Stomach (tissue), 9 donors: ENCODE data around the gene RASAL2. TPM values are rescaled to one million over a fixed set of nuclear protein-coding genes. Genes with fewer than 3 reads are reported as not detected.
"Not testable (repeated sequence)": the region's sequence is repeated elsewhere in the genome, so short reads cannot be mapped to it uniquely, and the experiment has no call there.

Experiments
- DNase-seq, 2 donors: peaks; one replicate each; pipeline versions ENCODE4 v3.0.0 to v3.0.0-alpha.2; 2013 to 2019
- H3K27ac ChIP-seq, 5 donors: fragments of 200-600 bp in 4 of 5; sonication (generic) in 4 of 5; one replicate each; pipeline ENCODE4 v1.5.1; 2013 to 2019; ENCODE audit warnings: mild to moderate bottlenecking in 1 of 5, moderate library complexity in 1 of 5
- H3K27me3 ChIP-seq, 3 donors: fragments of 200-600 bp; sonication (generic); one replicate each; pipeline ENCODE4 v1.5.1; 2017 to 2019; ENCODE audit warnings: mixed run types in 1 of 3
- H3K36me3 ChIP-seq, 4 donors: fragments of 200-600 bp; sonication (generic); 1 replicate in 3 of 4; 2 replicates in 1 of 4; pipeline ENCODE4 v1.5.1; 2016 to 2019
- H3K4me1 ChIP-seq, 4 donors: fragments of 200-600 bp; sonication (generic); one replicate each; pipeline ENCODE4 v1.5.1; 2016 to 2019
- H3K4me3 ChIP-seq, 4 donors: fragments of 200-600 bp; sonication (generic) in 3 of 4; one replicate each; pipeline ENCODE4 v1.5.1; 2016 to 2019; ENCODE audit warnings: mild to moderate bottlenecking in 1 of 4
- H3K9me3 ChIP-seq, 4 donors: fragments of 200-600 bp; sonication (generic); one replicate each; pipeline ENCODE4 v1.5.1; 2016 to 2019
- CTCF ChIP-seq, 7 experiments: fragments of 450-650 bp in 4 of 7; fragments of 200-600 bp in 3 of 7; sonication (generic) in 3 of 7; IDR thresholded peaks; one replicate each; pipeline ENCODE4 v1.5.1; 2016 to 2019; ENCODE audit warnings: antibody characterized with exemption in 7 of 7, control low read depth in 2 of 7, mild to moderate bottlenecking in 1 of 7
- EP300 ChIP-seq: sonication (generic); formaldehyde crosslinking; IDR thresholded peaks from one replicate; pipeline ENCODE4 v1.6.1; 2017; ENCODE audit warnings: antibody characterized with exemption
- POLR2A ChIP-seq, 4 donors: fragments of 450-650 bp; IDR thresholded peaks; one replicate each; pipeline ENCODE4 v1.6.1; 2016; ENCODE audit warnings: antibody characterized with exemption in 4 of 4, control low read depth in 2 of 4, mild to moderate bottlenecking in 1 of 4, moderate library complexity in 1 of 4
- POLR2AphosphoS5 ChIP-seq, 3 donors: sonication (generic); formaldehyde crosslinking; IDR thresholded peaks; one replicate each; pipeline ENCODE4 v1.6.1; 2016; ENCODE audit warnings: antibody characterized with exemption in 3 of 3
- WGBS, 5 donors: extraction: QIAGEN DNeasy Blood & Tissue Kit in 3 of 5; methylation state at CpG; one replicate each; pipeline versions ENCODE4 v1.1.5 to v1.1.7; 2013 to 2018; 5-methylcytosine and 5-hydroxymethylcytosine counted together
- intact Hi-C: fragments of 100-400 bp; cut with DNase I; formaldehyde crosslinking; loops from one replicate; pipeline ENCODE4 v1.15.1; 2023; ENCODE audit warnings: low total_unique reads
- polyA plus RNA-seq, 3 donors: library from polyadenylated mRNA; stranded (reverse); fragments of 200-250 nt; gene quantifications; one replicate each; pipeline ENCODE4 v1.2.3, GENCODE V29; 2013
- total RNA-seq, 5 donors: library from RNA; depleted of rRNA; stranded (reverse); fragments of >200 nt; gene quantifications; one replicate each; pipeline versions ENCODE4 v1.1.0 to v1.2.3, GENCODE V29; 2014 to 2016
- donor health status: healthy with polysubstance abuse.
- donor health status: Bipolar disorder and iron deficiency.
- donor health status: healthy.

Gene RASAL2
- total and polyA plus RNA-seq, 8 donors, result 1.2 to 47.5 (median 14.3) TPM

DNA sequence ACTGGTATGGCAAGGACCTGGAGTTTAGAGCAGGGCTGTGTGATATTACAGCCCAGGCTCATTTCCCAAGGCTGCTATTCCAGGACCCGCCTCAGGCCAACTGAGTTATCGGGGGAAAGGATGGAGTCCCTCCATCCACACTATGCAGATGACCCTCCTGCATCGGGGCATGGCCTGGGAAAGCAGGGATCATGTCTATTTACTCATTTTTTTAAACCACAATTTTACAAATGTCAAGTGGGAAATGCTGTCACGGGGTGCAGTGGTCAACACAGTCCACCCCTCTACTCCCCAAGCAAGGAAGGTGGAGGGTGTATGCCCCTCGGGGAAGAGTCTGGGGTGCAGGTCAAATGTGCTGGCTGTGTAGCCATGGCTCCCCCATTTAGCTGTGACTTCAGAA lies 409.0 kb downstream of the RASAL2 start:
- H3K36me3 ChIP-seq, result no peaks in the 10 kb centered on the region
- WGBS, 5 donors, result 85 to 92% (median 89%) methylated on average over 5 of the region's 5 CpGs
- H3K27me3 ChIP-seq, result no peaks in the 10 kb centered on the region
- intact Hi-C loops, result no loop called here
- peaks cover 0 to 14% (median 7%) of the 10 kb centered on the region in 4 donors for H3K4me1 ChIP-seq
- no peak for DNase-seq
- no peak overlapping the region for H3K4me3 ChIP-seq
- H3K27ac ChIP-seq, result no peak overlapping the region
- no peaks in the 10 kb centered on the region for H3K9me3 ChIP-seq
- TF ChIP-seq POLR2A (IDR thresholded peaks at IDR 0.05) (no peak), POLR2AphosphoS5 (IDR thresholded peaks at IDR 0.05) (no peak), EP300 (no peak), CTCF (IDR thresholded peaks at IDR 0.05) (no peak)

DNA sequence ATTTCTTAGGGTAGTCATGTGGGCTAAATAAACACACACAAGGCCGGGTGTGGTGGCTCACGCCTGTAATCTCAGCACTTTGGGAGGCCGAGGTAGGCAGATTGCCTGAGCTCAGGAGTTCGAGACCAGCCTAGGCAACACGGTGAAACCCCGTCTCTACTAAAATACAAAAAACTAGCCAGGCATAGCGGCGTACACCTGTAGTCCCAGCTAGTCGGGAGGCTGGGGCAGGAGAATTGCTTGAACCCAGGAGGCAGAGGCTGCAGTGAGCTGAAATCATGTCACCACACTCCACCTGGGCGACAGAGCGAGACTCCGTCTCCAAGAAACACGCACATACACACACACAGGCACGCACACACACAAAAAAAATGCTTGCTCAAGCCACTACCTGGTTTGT lies 409.4 kb downstream of the RASAL2 start:
- DNase-seq, intact Hi-C loops: not testable (repeated sequence)
- WGBS, 5 donors, result 92 to 94% (median 94%) methylated on average over 14 of the region's 14 CpGs

GRCh38 chr1:178503849-178504248 lies 409.9 kb downstream of the RASAL2 start:
- Histone ChIP-seq H3K27ac (no peak overlapping the region), H3K9me3 (no peaks in the 10 kb centered on the region), H3K36me3 (no peaks in the 10 kb centered on the region), H3K4me1 (peaks cover 0 to 14% (median 7%) of the 10 kb centered on the region in 4 donors), H3K27me3 (no peaks in the 10 kb centered on the region), H3K4me3 (no peak overlapping the region)
- intact Hi-C loops, result no loop called here
- 55 to 80% (median 74%) methylated on average over 6 of the region's 6 CpGs for WGBS, 5 donors
- TF ChIP-seq POLR2A (IDR thresholded peaks at IDR 0.05) (no peak), EP300 (no peak), CTCF (IDR thresholded peaks at IDR 0.05) (no peak), POLR2AphosphoS5 (IDR thresholded peaks at IDR 0.05) (no peak)
- DNase-seq, result no peak

More for the DNA sequence above, 409.4 kb downstream of the RASAL2 start:
- not testable (repeated sequence) for H3K4me3 ChIP-seq, H3K27me3 ChIP-seq, H3K36me3 ChIP-seq, H3K9me3 ChIP-seq, H3K27ac ChIP-seq
- H3K4me1 ChIP-seq, result peaks cover 0 to 14% (median 7%) of the 10 kb centered on the region in 4 donors

DNA sequence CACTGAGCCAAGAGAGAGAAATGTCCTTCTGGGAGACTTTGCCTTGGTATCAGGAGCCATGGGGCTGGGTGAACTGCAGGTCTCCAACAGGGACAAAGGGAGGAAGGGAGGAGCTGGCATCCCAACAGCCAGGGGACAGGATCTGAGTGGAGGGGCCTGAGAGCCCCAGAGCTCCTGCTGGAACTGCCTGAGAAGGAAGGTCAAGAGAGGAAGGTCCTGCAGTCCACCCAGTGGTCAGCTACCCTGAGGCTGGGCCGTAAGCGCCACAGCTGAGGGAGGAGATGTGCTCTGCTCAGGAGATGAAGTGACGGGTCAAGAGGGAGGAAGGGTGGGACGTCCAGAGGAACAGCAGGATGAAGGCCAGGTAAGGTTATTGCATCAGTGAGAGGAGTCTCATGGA lies 410.4 kb downstream of the RASAL2 start:
- TF ChIP-seq POLR2A (IDR thresholded peaks at IDR 0.05), result no peak
- no peak for TF ChIP-seq EP300
- no peak for TF ChIP-seq POLR2AphosphoS5 (IDR thresholded peaks at IDR 0.05)
- no peak for DNase-seq
- Histone ChIP-seq H3K4me3 (no peak overlapping the region), H3K4me1 (peaks cover 0 to 14% (median 7%) of the 10 kb centered on the region in 4 donors), H3K27ac (no peak overlapping the region), H3K27me3 (no peaks in the 10 kb centered on the region), H3K9me3 (no peaks in the 10 kb centered on the region), H3K36me3 (no peaks in the 10 kb centered on the region)
- intact Hi-C loops, result no loop called here
- WGBS, 5 donors, result 84 to 93% (median 87%) methylated on average over 4 of the region's 4 CpGs

DNA sequence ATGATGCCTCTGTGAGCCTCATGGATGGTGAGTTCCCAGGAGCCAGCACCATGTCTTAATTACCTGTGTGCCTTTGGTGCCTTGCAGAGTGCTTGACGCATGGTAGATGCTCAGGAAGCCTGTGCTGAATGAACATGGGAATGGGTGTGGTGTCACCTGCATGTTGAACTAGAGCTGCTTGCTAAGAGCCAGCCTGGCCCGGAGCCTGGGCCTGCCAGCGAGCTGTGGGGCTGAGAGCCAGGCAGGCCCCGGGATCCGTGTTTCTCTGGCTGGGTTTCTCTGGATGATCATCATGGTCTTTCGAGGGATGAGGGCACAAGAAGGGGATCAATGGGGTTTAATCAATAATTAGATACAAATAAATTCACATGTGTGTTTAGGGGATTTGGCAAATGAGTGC lies 412.3 kb downstream of the RASAL2 start:
- intact Hi-C loops, result no loop called here
- Histone ChIP-seq H3K27me3 (no peaks in the 10 kb centered on the region), H3K36me3 (no peaks in the 10 kb centered on the region), H3K27ac (peak overlapping the region in 2 of 5 donors; percentile 26 to 43), H3K4me1 (peaks cover 0 to 14% (median 4%) of the 10 kb centered on the region in 4 donors), H3K9me3 (no peaks in the 10 kb centered on the region), H3K4me3 (no peak overlapping the region)
- no peak for TF ChIP-seq POLR2A (IDR thresholded peaks at IDR 0.05)
- TF ChIP-seq EP300, result no peak
- TF ChIP-seq POLR2AphosphoS5 (IDR thresholded peaks at IDR 0.05), result no peak
- no peak for TF ChIP-seq CTCF (IDR thresholded peaks at IDR 0.05)
- peak in 1 of 2 donors; percentile 64 for DNase-seq
- 33 to 49% (median 44%) methylated on average over 6 of the region's 6 CpGs for WGBS, 5 donors
